GM12864 (cell line): ENCODE results near the gene APPL2.
"Not testable (repeated sequence)": the region's sequence is repeated elsewhere in the genome, so short reads cannot be mapped to it uniquely, and the experiment has no call there.

Experiments used
- DNase-seq: peaks from one replicate; pipeline ENCODE4 v3.0.0-alpha.2; 2011; ENCODE audit warnings: low read depth
- H3K4me3 ChIP-seq: 2 replicates; pipeline ENCODE4 v1.5.1; 2011; ENCODE audit warnings: mild to moderate bottlenecking, low read depth, low read length, control low read depth
- CTCF ChIP-seq: IDR thresholded peaks from 2 replicates; pipeline ENCODE4 v1.5.1; 2011; ENCODE audit warnings: low read depth, mild to moderate bottlenecking, moderate library complexity, low read length, control low read depth, inconsistent platforms; ENCODE audit errors: missing control alignments

The APPL2 gene

GRCh38 chr12:105256921-105257320 lies 20.9 kb upstream of the APPL2 start:
- no peak for DNase-seq
- H3K4me3 ChIP-seq = no peak overlapping the region

GRCh38 chr12:105256431-105256830 lies 20.5 kb upstream of the APPL2 start:
- not testable (repeated sequence) for H3K4me3 ChIP-seq, DNase-seq

More at GRCh38 chr12:105256921-105257320, 20.9 kb upstream of the APPL2 start:
- no peak for TF ChIP-seq CTCF

DNA sequence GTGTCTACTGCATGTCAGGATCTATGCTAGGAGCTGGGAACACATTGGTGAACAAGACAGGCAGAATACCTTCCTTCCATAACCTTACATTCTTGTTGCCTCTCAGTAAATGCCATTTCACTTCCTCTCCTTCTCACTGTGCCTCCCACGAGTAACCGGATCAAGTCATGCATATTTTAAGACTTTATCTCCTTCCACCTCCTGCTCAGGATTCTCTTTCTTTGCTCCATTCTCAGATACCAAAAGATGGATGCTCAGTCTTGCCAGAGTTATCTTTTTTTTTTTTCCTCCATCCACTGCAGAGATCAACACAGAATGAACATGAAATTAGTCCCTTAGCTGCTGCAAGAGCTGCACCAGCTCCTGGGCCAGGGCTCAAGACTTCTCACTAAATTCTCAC lies 20.0 kb upstream of the APPL2 start:
- no peak for TF ChIP-seq CTCF
- DNase-seq = no peak
- H3K4me3 ChIP-seq = no peak overlapping the region

DNA sequence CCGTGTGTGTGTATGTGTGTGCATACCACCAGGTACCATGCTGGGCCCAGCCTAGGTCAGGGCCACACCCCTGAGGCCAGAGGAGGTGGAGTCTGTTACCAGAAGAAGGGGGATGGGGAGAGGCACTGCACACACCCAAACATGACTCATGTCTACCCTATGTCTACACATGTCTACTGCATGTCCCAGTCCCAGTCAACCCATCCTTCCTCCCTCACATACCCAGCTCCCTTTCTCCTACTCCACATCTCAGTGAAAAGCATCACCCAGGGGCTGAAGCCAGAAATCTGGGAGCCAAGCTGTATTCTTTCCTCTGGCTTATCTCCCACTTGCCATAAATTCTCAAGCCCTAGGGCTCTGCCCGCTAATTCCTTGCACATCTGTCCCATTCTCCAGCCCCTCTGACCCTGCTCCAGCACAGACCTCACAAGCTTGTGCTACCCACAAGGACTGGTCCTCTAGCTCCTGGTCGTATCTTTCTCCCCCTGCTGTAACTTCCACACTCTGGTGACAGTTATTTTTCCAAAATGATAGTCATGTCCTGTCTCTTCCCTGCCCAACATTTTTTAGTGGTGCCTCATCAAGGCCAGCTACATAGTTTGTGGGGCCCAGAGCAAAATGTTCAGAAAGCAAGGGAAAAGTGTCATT lies 18.0 kb upstream of the APPL2 start:
- TF ChIP-seq CTCF = no peak
- no peak overlapping the region for H3K4me3 ChIP-seq
- DNase-seq = no peak

GRCh38 chr12:105252901-105253300 lies 16.9 kb upstream of the APPL2 start:
- no peak for TF ChIP-seq CTCF
- no peak for DNase-seq
- H3K4me3 ChIP-seq = no peak overlapping the region

- not testable (repeated sequence) for H3K4me3 ChIP-seq, DNase-seq
Measured at GRCh38 chr12:105245776-105246427, 9.9 kb upstream of the APPL2 start.

- DNase-seq = no peak
- no peak overlapping the region for H3K4me3 ChIP-seq
- no peak for TF ChIP-seq CTCF
Measured at GRCh38 chr12:105245291-105245690, 9.3 kb upstream of the APPL2 start.

DNA sequence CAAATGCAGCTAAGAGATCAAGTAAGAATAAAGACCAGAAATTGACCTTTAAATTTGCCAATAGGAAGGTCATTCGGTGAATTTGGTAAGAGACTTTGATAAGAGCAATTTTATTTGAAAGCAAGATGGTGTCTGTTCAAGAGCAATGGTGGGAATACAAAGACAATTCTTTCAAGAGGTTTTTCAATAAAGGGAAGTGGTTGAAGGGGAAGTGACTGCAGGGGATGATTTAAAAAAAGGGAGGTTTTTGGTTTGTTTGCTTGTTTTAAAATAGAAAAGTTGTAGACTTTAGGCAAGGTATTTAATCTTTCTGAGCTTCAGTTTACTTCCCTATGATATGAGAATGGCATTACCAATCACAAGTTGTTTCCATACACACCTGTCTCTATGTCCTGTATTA lies 4.3 kb upstream of the APPL2 start:
- no peak overlapping the region for H3K4me3 ChIP-seq
- no peak for TF ChIP-seq CTCF
- DNase-seq = no peak
